Stimulated activated CD4-positive, alpha-beta T cell treated with anti-CD3 and anti-CD28 coated beads, TNF-alpha, amount 100 ng/mL, for 48 hours (primary cell): ENCODE data around the gene COL20A1.
A peak's percentile ranks its signal among the peaks of the same experiment; 100 is the strongest.
"Not testable (repeated sequence)": the region's sequence is repeated elsewhere in the genome, so short reads cannot be mapped to it uniquely, and the experiment has no call there.

Experiments
- DNase-seq, 3 donors: peaks; one replicate each; pipeline ENCODE4 v3.0.0-alpha.2; 2020; ENCODE audit warnings: low read depth in 3 of 3

Gene COL20A1

DNA sequence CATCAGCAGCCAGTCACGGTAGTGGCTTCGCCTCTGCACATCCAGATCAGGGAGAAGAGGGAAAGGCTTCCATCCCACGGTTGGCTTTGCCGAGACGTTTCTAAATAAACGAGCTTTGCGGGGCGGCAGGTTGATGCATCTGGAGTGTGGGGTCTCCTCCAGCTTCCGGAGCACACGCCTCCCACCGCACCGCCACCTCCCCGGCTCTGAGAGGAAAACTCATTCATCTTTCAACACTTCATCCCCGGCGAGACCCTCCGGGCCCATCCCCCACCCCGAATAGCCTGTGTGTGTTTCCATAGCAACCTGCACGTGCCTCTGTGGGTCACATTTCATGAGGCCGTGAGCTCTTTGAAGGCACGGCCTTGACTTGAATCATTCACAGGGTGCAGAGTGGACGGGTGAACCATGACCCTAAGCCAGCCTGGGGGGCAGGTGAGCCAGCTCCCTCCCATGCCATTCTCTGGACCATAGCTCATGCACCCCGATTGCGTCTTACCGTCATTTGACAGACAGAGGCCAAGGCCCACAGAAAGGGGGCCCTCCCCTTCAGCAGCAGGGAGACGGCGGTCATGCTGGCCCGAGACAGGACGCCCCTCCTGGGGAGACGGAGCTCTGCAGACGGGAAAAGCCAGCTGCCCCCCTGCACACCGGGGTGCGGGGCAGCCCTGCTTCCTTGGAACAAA lies 84.4 kb downstream of the COL20A1 start:
- DNase-seq = no peak

DNA sequence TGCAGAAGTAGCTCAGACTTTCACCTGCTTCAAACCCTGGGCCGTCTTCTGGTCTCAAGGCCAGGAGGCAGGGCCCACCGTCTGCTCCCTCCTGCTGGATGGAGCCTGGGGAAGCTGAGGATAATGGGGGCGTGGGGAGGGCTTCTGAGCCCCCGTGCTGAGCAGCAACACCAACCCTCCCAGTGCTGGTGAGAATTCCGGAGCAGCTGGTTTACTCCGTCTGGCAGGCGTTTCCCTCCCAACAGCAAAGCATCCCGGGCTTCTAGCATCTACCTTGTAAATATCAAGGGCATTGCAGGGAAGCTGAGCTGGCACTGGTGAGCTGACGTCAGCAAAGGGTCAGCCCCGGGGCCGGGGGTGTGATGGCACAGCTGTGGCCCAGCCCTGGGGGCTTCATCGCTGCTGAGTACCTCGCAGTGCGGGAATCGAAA lies 85.0 kb downstream of the COL20A1 start:
- no peak for DNase-seq

DNA sequence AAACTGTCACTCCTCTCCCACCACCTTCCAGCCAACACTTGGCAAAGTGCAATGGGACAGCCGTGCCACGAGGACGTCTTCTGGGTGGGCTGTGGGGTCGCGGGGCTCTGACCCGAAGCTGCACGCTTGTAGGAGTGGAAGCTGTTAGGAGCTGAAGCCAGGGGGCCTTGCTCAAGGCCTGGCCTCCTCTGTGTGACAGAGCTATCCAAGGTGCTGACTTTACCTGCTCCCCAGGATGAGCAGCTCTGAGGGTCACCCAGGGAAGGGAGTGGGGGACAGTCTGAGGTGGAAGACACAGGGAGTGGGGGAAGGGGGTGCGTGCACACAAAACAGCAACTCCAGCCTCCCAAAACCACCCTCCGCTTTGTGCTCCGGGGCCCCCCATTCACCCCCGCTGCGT lies 85.6 kb downstream of the COL20A1 start:
- DNase-seq = no peak

DNA sequence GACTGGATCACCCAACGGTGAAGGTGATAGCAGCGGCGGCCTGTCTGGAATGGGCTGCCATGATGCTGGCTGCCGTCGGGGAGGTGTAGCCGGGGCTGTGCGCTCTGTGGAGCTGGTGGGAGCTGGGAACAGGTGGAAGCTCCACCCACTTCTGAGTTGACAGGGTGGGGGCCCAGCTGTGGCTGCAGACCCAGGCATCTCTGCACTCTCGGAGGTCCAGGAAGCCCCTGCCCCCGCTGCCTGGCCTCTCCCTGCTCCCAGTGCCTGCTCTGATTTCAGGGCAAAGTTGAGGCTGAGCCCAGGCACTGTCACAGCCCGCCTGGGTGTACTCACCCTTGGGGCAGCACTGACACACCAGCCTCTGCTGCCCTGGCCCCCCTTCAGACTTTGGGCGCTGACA lies 86.3 kb downstream of the COL20A1 start:
- no peak for DNase-seq

DNA sequence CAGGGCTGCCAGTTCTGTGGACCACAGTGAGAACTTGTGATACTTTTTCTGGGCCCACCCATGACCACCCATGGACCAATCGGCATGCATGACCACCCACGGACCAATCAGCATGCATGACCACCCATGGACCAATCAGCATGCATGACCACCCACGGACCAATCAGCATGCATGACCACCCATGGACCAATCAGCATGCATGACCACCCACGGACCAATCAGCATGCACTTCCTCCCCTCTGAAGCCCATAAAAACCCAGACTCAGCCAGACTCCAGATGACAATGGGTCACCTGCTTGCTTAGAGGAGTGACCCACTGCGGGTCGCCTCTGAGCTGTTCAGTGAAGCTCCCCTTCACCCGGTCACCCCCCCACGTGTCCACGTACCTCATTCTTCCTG lies 86.9 kb downstream of the COL20A1 start:
- DNase-seq = not testable (repeated sequence)

DNA sequence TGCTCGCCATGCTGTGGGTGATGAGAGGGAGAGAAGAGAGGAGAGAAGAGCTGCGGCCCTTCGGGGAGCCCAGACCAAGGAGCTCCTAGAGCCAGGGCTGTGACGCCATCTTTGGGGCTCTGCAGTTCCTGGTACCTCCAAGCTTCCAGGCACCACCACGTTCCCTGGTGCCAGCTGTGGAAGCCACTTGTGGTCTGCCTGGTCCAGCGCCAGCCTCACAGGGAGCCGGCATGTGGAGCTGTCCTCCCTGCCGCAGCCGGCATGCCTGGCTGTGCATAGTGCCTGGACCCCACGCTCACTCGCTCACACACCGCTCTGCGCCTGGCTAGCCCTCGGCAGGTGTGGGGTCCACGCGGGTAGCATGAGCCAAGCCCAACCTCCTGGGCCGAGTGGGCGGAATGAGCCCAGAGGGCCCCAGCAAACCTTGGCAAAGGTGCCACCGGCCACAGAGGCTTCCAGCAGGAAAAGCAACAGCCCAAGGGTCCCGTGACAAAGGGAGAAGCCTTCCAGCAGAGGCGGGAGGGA lies 87.4 kb downstream of the COL20A1 start:
- no peak for DNase-seq

DNA sequence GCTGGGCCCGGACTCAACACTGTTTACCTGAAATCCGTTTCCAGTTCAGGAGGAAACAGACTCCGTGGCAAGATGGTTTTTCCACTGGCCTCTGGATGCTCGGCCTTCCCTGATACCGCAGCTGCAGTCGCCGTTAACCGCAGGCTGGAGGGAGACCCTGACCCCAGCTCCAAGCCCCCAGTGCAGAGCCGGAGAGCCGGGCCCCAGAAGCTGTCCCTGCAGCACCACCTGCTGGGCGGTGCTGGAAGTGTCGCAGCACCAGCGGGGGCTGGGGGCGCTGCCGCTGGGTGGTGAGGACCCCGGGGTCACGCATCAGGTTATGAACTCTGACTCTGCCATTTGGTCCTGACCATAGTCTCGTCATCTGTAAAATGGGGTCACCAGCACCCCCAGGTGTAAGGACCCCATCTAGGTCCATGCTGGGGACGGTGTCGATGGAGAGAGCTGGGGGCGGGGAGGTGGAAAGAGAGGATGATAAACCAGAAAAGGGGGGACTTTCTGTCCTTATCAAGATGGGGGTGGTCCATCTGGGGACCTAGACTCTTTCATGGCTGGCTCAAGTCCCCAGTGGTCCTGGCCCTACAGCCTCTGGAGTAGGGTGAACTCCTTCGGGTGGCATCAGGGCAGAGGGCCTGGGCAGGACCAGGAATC lies 88.9 kb downstream of the COL20A1 start:
- DNase-seq = peak in 1 of 3 donors; percentile 29

DNA sequence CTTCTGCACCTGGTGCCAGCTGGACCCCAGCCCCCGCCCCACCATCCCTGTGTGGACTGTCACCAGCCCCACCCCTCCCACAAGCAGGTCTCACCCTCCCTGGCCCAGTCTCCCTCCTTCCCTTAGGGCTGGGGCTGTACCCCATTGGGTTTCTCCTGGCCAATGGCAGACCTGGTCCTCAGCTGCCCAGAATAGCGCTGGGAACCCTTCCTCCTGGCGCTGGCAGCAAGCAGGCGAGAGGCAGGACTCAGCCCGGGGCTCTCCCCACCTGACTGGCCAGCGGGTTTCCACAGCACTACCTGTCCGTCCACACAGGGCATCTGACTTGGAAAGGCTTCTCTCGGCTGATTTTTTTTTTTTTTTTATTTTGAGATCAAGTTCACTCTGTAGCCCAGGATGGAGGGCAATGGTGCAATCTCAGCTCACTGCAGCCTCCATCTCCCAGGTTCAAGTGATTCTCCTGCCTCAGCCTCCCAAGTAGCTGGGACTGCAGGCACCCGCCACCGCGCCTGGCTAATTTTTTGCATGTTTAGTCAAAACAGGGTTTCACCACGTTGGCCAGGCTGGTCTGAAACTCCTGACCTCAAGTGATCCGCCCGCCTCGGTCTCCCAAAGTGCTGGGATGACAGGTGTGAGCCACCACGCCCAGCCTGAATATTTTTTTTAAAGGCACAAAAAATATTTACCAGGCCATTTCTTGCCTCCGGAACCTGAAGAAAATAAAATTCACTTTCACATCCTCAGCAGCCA lies 89.7 kb downstream of the COL20A1 start:
- DNase-seq = no peak

DNA sequence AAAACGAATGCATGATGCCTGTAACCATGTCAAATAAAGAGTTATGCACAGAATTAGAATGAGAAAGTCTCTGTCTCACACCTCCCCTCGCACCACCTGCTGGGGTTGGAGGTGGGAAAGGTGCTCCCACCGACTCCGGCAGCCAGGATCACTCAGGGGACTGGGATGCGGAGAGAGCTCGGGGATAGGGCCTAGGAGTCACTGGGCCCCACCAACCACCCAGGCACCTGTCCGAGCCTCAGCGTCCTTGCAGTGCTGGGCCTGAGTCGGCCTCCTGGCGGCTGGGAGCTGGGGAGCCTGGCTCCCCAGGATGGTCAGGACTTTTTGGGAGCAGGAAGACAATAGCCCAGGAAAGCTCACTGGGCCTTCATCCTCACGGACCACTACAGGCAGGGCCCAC lies 90.6 kb downstream of the COL20A1 start:
- no peak for DNase-seq

DNA sequence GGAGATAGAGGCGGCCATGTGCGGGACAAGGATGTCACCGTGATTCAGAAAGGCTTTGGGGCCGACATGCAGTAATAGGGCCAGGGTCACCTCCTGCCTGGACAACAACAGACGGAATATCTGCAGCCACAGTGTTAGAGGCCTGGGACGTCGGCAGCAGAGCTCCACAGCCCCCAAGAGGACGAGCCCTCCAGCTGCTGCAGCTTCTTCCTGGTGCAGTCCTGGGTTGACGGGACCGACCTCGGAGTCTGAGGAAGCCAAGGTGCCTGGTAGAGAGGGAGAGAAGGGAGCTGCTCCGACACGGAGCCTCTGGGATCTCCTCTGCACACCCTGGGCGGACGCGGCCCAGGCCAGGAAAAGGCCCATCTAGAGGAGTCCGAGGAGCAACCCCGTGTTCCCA lies 91.3 kb downstream of the COL20A1 start:
- DNase-seq = no peak
